ENCODE data around the gene TNNC1. TPM values are rescaled to one million over a fixed set of nuclear protein-coding genes. Genes with fewer than 3 reads are reported as not detected.

TNNC1 gene
- polyA plus RNA-seq, 1 donor from 2014 or later, result 2.2 TPM

- Histone ChIP-seq H3K9me3 (ENCODE audit: low read length) (no peaks in the 10 kb centered on the region), H3K27me3 (ENCODE audit: insufficient read depth, low read depth, low read length) (no peaks in the 10 kb centered on the region), H3K79me2 (replicated peaks; ENCODE audit: insufficient read depth, low read length) (peaks cover 42% of the 10 kb centered on the region), H3K27ac (ENCODE audit: low read length) (no peak overlapping the region), H3K36me3 (ENCODE audit: insufficient read depth, low read length) (no peaks in the 10 kb centered on the region), H3K9me2 (ENCODE audit: insufficient read depth, low read length) (no peaks in the 10 kb centered on the region), H3K9ac (ENCODE audit: low read length) (no peak overlapping the region), H4K20me1 (ENCODE audit: insufficient read depth) (no peaks in the 10 kb centered on the region), H3F3A (ENCODE audit: insufficient read depth, low read length, poor library complexity, severe bottlenecking) (no peaks in the 10 kb centered on the region), H2AFZ (ENCODE audit: low read depth, low read length) (no peak overlapping the region), H3K4me2 (ENCODE audit: low read length) (no peak overlapping the region), H3K4me3 (ENCODE audit: low read length) (no peak overlapping the region)
- TF ChIP-seq MXI1 (conservative IDR thresholded peaks at IDR 0.05; ENCODE audit: poor library complexity, severe bottlenecking), result no peak
- no peak for TF ChIP-seq EP300 (conservative IDR thresholded peaks at IDR 0.05; ENCODE audit: poor library complexity, severe bottlenecking)
- TF ChIP-seq CTCF (IDR thresholded peaks at IDR 0.05; ENCODE audit: poor library complexity, severe bottlenecking), result no peak
- no peak for TF ChIP-seq SMC3 (conservative IDR thresholded peaks at IDR 0.05; ENCODE audit: poor library complexity)
- TF ChIP-seq REST (IDR thresholded peaks at IDR 0.05; ENCODE audit: borderline replicate concordance), result no peak
- no peak for TF ChIP-seq EZH2 (IDR thresholded peaks at IDR 0.05; ENCODE audit: borderline replicate concordance, insufficient read depth, low read length, poor library complexity, severe bottlenecking)
- no peak for TF ChIP-seq RAD21 (conservative IDR thresholded peaks at IDR 0.05)
- TF ChIP-seq POLR2AphosphoS5 (IDR thresholded peaks at IDR 0.05), result no peak
- TF ChIP-seq TAF1 (IDR thresholded peaks at IDR 0.05; ENCODE audit: low read depth), result no peak
Observed at GRCh38 chr3:52461874-52462273, 8.0 kb upstream of the TNNC1 start.

GRCh38 chr3:52458770-52459545 is 5.1 kb upstream of the TNNC1 start:
- peaks cover 6% of the 10 kb centered on the region for H3F3A ChIP-seq (ENCODE audit: insufficient read depth, low read length, poor library complexity, severe bottlenecking)
- TF ChIP-seq REST (IDR thresholded peaks at IDR 0.05; ENCODE audit: borderline replicate concordance) (no peak), EP300 (conservative IDR thresholded peaks at IDR 0.05; ENCODE audit: poor library complexity, severe bottlenecking) (no peak), CTCF (IDR thresholded peaks at IDR 0.05; ENCODE audit: poor library complexity, severe bottlenecking) (no peak), MXI1 (conservative IDR thresholded peaks at IDR 0.05; ENCODE audit: poor library complexity, severe bottlenecking) (no peak)
- H3K36me3 ChIP-seq (ENCODE audit: insufficient read depth, low read length), result no peaks in the 10 kb centered on the region
- no peaks in the 10 kb centered on the region for H3K9me2 ChIP-seq (ENCODE audit: insufficient read depth, low read length)
- no peak overlapping the region for H3K9ac ChIP-seq (ENCODE audit: low read length)
- no peak overlapping the region for H3K4me3 ChIP-seq (ENCODE audit: low read length)
- no peaks in the 10 kb centered on the region for H3K27me3 ChIP-seq (ENCODE audit: insufficient read depth, low read depth, low read length)
- no peak overlapping the region for H2AFZ ChIP-seq (ENCODE audit: low read depth, low read length)
- H3K4me2 ChIP-seq (ENCODE audit: low read length), result no peak overlapping the region
- H3K27ac ChIP-seq (ENCODE audit: low read length), result no peak overlapping the region
- H3K79me2 ChIP-seq (replicated peaks; ENCODE audit: insufficient read depth, low read length), result peaks cover 40% of the 10 kb centered on the region
- no peaks in the 10 kb centered on the region for H4K20me1 ChIP-seq (ENCODE audit: insufficient read depth)
- no peaks in the 10 kb centered on the region for H3K9me3 ChIP-seq (ENCODE audit: low read length)

Data from neural cell (in vitro differentiated cells).